Stimulated activated CD8-positive, alpha-beta memory T cell treated with anti-CD3 and anti-CD28 coated beads, Interleukin-12 subunit alpha, Interleukin-12 subunit beta, amount 100 ng/mL, for 24 hours (primary cell): ENCODE data around the gene KRT75.

ENCODE experiments used
- DNase-seq: peaks from one replicate; pipeline ENCODE4 v3.0.0-alpha.2; 2020; ENCODE audit errors: extremely low read depth

Gene KRT75

GRCh38 chr12:52392465-52393007 lies 41.6 kb downstream of the KRT75 start:
- DNase-seq, result no peak

GRCh38 chr12:52391618-52392002 lies 42.6 kb downstream of the KRT75 start:
- no peak for DNase-seq

GRCh38 chr12:52390739-52391617 lies 43.2 kb downstream of the KRT75 start:
- DNase-seq, result no peak

- DNase-seq, result no peak
Observed at GRCh38 chr12:52389313-52390207, 44.6 kb downstream of the KRT75 start.

GRCh38 chr12:52387859-52388258 lies 46.3 kb downstream of the KRT75 start:
- DNase-seq, result no peak

GRCh38 chr12:52385226-52385702 lies 48.9 kb downstream of the KRT75 start, which contains the start of gene KRT84:
TSS of gene KRT84 (minus strand) at chr12:52385652. CDS start at chr12:52385585, 67 bp downstream.
- DNase-seq, result no peak

- DNase-seq, result no peak
Observed at GRCh38 chr12:52383331-52383730, 50.8 kb downstream of the KRT75 start.

GRCh38 chr12:52382854-52383253 lies 51.3 kb downstream of the KRT75 start:
- DNase-seq, result no peak

GRCh38 chr12:52381206-52381605 lies 53.0 kb downstream of the KRT75 start:
- DNase-seq, result no peak

- DNase-seq, result no peak
Observed at GRCh38 chr12:52380271-52380694, 53.9 kb downstream of the KRT75 start.

- DNase-seq, result no peak
Observed at GRCh38 chr12:52379536-52379935, 54.6 kb downstream of the KRT75 start.

- DNase-seq, result no peak
Observed at GRCh38 chr12:52378091-52378490, 56.1 kb downstream of the KRT75 start.

- no peak for DNase-seq
Observed at GRCh38 chr12:52377266-52377665, 56.9 kb downstream of the KRT75 start.
